ENCODE measurements around the gene PITPNC1.

GRCh38 chr17:67390646-67391361, 13.7 kb downstream of the PITPNC1 start:
- TF ChIP-seq CTCF (conservative IDR thresholded peaks at IDR 0.05 in 1 of 2, IDR thresholded peaks at IDR 0.05 in 1 of 2; ENCODE audit: low read depth in 1 of 2, low read length in 2 of 2) (no peak), EZH2 (IDR thresholded peaks at IDR 0.05; ENCODE audit: low read length, missing control alignments) (no peak)

Data from fibroblast of lung (primary cell).